Activated naive CD4-positive, alpha-beta T cell (primary cell): ENCODE results near the gene NFATC1.
A peak's percentile ranks its signal among the peaks of the same experiment; 100 is the strongest.

Source experiments
- DNase-seq, 4 experiments: peaks; one replicate each; lab custom pipeline; 2025; lab: John Stamatoyannopoulos, UW

NFATC1 gene

DNA sequence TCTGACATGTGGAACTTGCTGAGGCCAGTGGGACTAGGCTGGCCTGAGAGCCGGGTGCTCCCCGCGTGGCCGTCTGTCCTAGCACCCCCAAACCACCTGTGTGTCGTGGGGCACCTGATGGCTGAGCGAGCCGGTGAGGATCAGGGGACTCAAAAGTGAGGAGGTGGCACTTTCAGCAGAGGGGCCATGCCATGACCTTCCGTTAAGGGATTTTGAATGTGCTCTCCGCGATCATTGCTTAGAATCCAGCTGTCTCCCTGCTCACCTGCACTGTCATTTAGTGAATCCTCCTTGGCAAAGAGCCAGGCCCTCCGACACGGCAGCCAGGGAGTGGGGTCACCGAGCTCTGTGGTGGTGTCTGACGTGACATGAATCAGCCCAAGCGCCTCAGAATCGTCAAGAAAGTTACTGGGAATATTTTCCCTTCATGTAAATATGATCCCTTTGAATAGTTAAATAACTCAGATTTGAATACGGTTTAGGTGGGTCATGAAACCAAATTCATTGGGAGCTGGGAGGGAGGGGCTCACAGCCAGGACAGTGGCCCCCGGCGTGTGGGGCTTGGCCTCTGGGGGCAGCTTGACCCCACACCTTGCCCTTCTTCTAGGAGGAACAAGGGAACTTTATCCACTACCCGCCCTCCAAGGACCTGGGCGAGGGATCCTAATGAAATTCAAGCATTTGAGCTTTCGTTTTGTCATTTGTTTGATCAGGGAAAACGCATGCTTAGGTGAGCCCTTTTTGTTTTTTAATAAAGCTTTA is 9.5 kb downstream of the NFATC1 start:
- DNase-seq: no peak

DNA sequence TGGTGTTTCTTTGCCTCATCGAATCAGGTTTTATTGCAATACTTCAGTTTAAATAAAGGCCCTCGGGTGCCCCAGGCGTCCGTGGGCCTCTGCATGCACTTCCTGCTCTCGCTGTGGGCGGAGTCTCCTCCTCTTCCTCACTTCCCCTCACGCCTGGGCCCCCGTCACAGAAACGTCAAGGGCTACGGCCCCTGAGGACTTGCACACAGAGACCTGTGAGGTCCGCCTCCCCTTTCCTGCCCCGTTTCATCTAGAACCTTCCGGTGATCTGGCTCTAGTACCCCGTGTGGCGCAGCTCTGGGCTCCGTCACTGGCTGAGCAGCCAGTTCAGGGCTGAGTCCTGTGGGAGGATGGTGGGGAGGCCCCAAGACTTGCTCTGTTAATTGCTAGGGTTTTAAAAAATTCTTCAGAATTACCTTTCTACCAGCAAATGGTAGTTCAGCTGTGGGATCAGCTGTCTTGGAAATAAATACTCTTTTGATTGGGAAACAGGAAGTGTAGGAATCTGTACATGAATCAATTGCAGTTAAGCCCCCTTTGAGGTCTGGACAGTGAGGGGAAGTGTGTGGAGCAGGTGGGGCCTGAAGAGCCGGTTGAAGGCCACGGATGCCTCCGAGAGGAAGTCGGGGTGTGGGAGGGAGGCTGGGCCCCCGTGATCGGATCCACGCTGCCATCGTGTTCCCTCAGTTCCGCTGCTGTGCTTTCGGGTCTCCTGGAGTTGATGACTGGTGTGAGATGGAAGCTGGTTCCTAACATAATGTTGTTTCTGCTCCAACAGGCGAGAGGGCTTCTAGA is 10.2 kb downstream of the NFATC1 start:
- peak; percentile 39 to 73 (median 60) for DNase-seq

DNA sequence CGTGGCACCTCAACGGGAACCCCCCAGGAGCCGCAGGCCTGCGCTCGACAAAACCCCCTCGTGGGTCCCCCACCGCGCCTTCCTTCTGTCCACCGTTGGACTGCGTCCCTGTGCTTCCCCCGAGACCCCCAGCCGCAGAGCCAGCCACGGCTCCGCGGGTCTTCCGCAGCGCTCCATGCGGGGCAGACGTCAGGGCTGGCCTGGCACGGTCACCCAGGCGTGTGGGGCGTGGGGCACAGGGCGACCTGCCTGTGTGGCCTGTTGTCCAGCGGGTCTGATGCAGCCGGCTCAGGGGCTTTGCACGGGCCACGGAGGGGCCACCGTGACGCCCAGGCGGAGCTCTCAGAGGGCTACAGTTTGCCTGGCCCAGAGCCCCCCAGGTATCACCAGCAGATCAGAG is 11.0 kb downstream of the NFATC1 start:
- DNase-seq: no peak

DNA sequence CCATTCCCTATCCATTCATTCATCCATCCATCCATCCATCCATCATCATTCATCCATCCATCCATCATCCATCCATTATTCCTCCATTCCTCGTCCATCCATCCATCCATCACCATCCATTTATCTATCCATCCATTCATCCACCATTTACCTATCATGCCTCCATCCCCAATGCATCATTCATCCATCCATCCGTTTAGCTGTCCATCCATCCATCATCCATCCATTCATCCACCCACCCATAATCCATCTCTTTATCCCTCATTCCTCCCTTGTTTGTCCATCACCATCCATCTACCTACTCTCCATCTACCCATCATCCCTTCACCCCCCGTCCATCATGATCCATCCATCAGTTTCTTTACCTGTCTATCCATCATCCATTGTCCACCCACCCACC is 13.6 kb downstream of the NFATC1 start:
- no peak for DNase-seq

DNA sequence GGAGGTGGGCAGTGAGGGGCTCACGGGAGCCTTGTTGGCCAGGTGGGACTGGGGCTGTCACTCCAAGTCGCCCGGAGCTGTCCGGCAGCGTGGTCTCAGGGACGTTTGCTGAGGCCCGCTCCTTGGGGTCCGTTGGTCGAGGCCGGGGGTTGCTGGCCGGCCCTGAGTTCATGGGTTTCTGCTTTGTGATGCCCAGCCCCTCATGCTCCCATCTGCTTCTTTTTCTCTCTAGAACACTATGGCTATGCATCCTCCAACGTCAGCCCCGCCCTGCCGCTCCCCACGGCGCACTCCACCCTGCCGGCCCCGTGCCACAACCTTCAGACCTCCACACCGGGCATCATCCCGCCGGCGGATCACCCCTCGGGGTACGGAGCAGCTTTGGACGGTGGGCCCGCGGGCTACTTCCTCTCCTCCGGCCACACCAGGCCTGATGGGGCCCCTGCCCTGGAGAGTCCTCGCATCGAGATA is 14.5 kb downstream of the NFATC1 start:
- no peak for DNase-seq

DNA sequence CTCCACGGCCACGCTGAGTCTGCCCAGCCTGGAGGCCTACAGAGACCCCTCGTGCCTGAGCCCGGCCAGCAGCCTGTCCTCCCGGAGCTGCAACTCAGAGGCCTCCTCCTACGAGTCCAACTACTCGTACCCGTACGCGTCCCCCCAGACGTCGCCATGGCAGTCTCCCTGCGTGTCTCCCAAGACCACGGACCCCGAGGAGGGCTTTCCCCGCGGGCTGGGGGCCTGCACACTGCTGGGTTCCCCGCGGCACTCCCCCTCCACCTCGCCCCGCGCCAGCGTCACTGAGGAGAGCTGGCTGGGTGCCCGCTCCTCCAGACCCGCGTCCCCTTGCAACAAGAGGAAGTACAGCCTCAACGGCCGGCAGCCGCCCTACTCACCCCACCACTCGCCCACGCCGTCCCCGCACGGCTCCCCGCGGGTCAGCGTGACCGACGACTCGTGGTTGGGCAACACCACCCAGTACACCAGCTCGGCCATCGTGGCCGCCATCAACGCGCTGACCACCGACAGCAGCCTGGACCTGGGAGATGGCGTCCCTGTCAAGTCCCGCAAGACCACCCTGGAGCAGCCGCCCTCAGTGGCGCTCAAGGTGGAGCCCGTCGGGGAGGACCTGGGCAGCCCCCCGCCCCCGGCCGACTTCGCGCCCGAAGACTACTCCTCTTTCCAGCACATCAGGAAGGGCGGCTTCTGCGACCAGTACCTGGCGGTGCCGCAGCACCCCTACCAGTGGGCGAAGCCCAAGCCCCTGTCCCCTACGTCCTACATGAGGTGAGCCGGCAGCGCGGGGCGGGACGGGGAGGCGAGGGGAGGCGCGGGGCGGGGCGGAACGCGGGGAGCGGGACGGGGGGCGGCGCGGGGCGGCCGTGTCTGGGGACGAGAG is 15.2 kb downstream of the NFATC1 start:
- DNase-seq: no peak

DNA sequence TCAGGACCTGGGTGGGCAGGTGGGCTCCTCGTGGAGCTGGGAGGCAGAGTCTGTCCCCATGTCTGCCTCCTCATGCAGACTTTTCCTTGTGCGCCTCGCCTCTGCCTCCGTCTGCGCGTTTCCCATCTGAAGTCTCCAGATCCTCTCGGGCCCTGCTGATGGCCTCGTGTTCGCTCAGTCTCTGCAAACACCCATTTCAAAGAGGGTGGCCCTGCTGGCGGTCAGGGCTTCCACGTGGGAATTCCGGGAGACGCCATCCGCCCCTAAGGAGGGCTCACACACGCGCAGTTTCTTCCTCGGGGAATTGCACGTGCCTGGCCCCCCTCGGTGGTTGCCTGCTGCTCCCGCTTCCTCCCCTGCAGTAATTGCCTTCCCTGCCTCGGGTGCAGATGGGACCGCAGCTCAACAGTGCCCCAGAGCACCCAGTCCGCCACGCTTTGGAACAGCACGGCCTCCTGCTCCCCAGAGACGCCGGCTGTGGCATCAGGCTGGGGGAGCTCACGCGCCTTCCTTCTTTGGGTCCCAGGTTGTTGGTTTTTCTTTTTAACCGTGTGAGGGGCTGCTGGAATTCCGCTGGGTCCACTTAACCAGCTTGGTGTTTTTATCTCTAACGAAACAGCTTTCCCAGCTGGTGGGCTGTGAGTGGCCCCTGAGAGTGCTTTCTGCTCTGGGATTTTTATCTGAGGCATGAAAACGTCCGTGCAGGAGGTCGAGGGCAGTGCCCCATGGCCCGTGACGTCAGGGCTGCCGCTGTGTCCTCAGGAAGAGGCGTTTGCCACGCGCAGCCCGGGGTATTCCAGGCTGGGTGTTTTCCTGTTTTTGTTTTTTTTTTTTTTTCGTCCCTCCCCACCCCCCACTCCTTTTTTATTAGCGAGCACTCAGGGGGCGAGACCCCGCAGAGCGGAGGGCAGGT is 16.1 kb downstream of the NFATC1 start:
- DNase-seq: no peak

DNA sequence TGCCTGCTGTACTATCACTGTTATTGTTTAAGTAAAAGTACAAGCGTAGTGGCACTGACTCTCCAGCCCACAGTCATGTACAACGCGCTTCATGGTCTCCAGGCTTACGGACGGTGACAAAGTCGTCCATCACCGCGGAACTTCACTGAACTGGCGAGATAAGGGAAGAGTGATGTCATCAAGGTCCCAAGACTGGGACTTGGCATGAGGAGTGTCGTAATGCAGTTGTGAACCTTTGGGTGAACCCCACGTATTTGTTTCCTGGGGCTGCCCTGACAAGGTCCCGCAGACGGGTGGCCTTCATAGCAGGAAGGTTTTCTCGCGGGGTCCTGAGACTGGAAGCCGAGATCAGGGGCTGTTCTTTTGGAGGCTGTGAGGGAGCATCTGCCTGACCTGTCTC is 17.3 kb downstream of the NFATC1 start:
- no peak for DNase-seq

DNA sequence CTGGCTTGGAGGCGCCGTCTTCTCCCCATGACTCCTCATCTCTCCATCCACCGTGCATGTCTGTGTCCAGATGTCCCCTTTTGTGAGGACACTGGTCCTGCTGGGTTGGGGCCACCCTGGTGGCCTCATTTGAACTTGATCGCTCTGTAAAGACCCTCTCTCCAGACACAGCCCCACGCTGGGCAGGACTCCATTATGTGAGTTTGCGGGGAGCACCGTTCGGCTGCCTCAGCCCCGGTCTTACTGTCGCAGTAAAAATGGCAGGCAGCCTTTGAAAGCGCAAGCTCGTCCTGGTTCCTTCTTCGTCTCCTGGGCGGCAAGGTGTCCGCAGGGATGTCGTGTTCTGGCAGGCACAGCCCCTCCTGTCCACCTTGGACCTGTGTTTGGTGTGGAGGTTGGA is 17.7 kb downstream of the NFATC1 start:
- no peak for DNase-seq

DNA sequence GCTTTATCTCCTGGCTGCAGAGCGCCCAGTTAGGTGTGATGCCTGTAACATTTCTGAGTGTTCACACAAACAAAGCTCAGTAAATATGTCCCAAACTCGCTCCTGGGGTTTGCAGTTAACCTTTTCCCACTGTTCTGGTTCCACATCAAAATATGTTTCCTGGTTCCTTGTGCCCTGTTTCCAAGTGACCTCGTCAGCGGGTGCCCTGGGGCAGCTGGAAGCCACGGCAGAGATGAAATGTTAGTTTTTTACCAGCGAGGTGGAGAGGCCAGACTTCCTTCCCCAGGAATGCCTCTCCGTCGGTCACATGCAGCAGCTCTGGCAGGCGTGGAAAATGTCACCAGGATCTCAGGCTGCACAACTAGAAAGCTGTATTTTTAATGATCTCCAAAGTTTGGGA is 18.2 kb downstream of the NFATC1 start:
- DNase-seq: no peak

DNA sequence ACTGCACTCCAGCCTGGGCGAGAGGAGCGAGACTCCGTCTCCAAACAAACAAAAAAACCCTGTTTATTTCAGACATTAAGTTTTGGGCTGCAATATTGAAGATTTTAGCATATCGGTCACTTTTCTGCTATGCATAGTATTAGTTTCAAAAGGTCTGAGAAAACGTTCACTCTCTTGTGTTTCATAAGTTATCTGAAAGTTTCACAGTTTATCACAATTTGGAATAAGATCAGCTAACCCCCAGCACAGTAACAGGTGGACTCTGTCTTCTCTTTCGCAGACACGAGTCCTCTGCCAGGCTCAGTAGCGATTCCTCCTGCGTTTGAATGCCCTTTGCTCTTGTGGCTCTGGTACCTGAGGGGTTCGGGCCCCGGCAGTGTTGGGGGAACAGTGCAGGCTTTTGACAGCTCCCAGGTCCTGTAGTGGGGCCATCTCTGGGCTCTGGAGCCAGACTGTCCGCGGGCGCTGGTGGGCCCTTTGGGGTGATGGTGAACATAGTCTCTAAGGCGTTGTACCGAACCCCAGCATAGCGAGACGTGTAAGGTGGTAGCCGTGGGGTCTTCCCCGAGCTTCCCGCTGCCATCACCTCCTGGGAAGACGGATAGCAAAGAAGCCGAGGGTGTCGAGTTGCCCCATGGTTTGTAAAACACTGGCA is 20.4 kb downstream of the NFATC1 start:
- DNase-seq: no peak

DNA sequence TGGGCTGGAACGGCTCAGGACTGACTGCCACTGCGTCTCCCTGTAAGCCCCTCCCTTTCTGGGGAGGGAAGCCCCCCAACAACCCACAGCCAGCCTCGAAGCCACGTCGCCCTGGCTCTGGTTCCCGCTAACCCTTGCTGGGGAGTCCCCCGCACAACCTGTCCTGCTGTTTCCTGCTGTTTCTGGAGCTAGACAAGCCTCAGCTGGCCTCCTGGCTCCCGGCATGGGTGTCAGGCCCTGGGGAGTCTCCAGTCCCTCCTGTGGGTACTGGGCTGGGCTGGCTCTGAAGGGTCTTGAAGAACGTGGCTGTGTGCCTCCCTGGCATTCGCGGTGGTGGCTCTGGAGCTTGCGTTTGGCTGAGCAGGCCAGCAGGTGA is 20.9 kb downstream of the NFATC1 start:
- no peak for DNase-seq

DNA sequence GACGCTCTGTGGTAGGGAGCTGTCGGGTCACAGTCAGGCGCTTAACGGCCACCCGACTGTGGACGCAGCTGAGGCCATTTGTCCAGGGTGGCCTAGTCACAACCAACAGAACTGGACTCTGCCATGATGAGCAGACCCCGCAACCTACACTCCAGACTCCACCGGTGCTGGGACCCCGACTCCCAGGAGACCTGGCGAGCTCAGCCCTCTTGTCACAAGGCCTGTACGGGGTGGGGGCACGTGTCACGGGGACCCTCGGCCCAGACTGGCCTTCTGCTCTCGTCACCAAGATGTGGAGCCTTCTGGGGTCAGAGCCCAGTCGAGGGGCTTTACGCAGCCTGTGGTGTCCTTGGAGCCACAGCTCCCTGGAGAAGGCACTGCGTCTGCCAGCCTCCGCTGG is 22.5 kb downstream of the NFATC1 start:
- no peak for DNase-seq

DNA sequence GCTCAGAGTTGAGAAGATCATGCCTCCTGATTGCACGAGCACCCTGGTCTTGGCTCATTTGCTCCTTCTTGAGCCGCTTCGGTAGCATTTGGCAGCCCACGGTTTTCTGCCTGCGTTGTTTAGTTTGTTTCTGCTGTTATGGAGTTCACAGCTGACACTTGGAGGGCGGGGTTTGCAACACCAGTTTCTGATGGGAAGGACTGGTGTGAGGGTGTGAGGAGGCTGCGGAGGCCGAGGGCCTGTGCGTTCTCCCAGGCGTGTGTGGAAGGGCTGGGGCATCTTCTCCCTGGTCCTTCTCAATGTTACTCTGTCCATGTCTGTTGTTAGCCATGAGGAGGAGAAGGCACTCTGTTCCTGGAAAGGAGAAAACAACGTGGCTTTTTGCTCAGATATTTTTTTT is 22.9 kb downstream of the NFATC1 start:
- DNase-seq: no peak

DNA sequence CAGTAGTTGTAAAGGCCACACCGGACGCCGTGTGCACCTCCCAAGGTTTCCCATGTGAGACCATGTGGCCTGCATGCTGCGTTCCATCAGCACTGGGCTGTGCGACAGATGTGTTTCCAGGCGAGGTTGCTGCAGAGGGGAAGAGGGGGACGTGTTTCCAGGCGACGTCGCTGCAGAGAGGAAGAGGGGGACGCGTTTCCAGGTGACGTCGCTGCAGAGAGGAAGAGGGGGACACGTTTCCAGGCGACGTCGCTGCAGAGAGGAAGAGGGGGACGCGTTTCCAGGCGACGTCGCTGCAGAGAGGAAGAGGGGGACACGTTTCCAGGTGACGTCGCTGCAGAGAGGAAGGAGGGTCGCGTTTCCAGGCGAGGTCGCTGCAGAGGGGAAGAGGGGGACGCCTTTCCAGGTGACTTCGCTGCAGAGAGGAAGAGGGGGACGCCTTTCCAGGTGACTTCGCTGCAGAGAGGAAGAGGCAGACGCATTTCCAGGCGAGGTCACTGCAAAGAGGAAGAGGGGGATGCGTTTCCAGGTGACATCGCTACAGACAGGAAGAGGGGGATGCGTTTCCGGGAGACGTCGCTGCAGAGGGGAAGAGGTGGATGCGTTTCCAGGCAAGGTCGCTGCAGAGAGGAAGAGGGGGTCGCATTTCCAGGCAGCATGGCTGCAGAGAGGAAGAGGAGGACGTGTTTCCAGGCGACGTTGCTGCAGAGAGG is 24.5 kb downstream of the NFATC1 start:
- no peak for DNase-seq

DNA sequence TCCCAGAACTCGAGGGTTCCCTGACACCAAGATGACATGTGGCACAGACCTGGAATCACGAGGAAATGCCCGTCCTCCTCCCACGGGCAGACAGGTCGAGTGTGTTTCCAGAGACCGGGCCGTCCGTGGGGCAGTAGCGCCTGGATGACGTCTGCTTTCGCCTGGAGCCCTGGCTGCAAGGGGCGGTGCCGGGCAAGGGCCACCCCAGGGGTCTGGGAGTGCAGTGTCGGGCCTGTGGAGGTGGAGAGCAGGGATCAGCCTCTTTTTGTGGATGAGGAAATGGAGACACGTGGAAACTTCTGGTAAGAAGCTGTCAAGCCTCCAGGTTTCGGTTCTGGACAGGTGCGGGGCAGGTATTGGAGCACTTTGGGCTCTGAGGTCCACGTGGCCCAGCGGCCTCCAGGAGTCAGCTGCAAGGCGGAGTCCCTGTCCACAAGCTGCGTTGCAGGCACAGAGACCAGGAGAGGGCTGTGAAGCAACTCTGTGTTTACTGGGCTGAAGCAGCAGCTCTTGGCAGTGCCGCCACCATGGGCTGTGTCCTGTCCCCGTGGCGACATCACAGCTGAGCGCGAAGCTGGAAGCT is 25.6 kb downstream of the NFATC1 start:
- no peak for DNase-seq

DNA sequence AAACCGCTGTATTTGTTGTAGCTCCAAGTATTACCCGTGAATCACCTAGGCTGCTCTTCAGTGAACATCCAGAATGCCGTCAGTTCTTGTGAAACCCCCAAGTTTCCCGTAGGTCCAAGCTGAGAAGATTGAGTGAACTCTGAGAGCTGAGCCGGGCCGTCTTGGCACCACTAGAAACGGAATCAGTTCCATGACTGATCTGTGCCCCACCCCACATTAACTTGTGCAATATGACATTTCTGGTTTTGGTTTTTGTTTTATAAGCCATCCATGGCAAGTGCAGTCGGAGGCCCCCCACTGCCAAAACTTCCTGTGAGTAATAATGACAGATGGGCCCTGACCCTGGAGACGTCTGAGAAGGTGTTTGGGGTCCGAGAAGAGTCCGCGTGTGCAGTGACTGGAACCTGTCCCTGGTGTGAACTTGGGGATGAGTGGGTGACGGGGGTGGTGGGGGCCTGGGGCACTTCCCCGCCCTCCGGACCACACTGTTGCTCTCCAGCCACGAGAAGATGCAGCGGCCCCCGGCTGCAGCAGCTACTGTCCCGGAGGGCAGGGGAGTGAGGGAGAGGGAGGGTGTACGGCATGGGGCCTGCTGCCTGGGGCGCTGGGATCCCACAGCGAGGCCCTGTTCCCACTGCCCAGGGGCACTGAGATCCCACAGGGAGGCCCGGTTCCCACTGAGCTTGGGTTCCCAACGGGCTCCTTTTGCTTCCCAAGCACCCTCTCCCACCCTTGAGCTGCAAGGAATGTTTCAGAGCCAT is 26.5 kb downstream of the NFATC1 start:
- DNase-seq: no peak

DNA sequence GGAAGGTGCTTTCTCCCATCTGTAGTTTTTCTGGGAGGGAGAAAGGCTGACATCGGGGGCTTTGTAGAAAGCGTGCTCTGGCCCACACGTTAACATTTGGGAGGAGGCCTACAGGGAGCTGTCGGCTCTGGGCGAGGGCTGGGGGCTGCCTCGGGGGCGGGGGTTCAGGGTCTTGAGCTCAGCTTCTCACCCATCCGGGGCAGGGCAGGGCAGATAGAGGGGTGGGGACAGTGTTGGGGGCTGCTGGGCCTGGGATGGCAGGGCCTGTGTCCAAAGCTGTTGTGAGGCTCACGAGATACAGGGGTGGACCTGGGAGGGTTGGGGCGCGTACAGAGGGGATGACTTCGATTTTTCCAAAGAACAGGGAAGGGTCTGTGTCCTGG is 27.0 kb downstream of the NFATC1 start:
- no peak for DNase-seq
